AG04449 (cell line): Measurements from ENCODE around the gene CEND1.
A peak's percentile ranks its signal among the peaks of the same experiment; 100 is the strongest.

Source experiments
- CTCF ChIA-PET: fragments of 350-600 bp; formaldehyde crosslinking; extraction: SDS; loops from one replicate; lab custom pipeline; 2021; ENCODE audit warnings: antibody characterized with exemption; lab: Yijun Ruan, JAX
- POLR2A ChIA-PET: fragments of 400-600, 350-600 bp; formaldehyde crosslinking; extraction: SDS; loops from one replicate; lab custom pipeline; 2020; ENCODE audit warnings: antibody characterized with exemption, inconsistent platforms; lab: Yijun Ruan, JAX
- DNase-seq: peaks from one replicate; pipeline ENCODE4 v3.0.0-alpha.2; 2010; ENCODE audit warnings: low read depth, low spot score
- H3K4me3 ChIP-seq: 2 replicates; pipeline ENCODE4 v1.5.1; 2011; ENCODE audit warnings: low read depth, mild to moderate bottlenecking, control low read depth, low read length
- TF ChIP-seq, protein P1 (sequence below): IDR thresholded peaks from one replicate; pipeline ENCODE4 v1.5.1; 2011; ENCODE audit warnings: mild to moderate bottlenecking, moderate library complexity, low read length, control low read depth, inconsistent platforms; ENCODE audit not compliant: insufficient read depth; ENCODE audit errors: missing control alignments

Gene CEND1

DNA sequence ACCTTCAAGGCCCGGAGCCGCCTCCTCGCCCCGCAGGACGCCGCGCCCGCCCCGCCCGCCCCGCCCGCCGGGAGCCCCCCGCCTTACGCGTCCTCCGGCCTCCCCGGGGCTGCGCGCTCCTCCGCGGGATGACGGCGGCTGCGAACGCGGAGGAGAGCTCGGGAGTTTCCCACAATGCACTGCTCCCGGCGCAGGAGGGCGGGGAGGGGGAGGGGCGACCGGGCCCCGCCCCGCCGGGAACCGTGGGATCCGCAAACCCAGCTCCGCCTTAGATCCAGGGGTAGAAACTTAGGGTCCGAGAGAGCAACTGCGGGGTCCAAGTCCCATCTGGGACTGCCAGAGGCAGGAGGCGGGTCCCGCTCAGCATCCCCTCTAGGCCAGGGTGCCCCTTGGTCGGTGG, at the start of gene CEND1:
CEND1 (minus strand) TSS at position 148 of the 400 bp plus-strand sequence. CDS start 1,514 bp downstream, outside the sequence.
- TF ChIP-seq, protein P1, sequence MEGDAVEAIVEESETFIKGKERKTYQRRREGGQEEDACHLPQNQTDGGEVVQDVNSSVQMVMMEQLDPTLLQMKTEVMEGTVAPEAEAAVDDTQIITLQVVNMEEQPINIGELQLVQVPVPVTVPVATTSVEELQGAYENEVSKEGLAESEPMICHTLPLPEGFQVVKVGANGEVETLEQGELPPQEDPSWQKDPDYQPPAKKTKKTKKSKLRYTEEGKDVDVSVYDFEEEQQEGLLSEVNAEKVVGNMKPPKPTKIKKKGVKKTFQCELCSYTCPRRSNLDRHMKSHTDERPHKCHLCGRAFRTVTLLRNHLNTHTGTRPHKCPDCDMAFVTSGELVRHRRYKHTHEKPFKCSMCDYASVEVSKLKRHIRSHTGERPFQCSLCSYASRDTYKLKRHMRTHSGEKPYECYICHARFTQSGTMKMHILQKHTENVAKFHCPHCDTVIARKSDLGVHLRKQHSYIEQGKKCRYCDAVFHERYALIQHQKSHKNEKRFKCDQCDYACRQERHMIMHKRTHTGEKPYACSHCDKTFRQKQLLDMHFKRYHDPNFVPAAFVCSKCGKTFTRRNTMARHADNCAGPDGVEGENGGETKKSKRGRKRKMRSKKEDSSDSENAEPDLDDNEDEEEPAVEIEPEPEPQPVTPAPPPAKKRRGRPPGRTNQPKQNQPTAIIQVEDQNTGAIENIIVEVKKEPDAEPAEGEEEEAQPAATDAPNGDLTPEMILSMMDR = no peak
- peak within 1 kb of the TSS; percentile 51 for H3K4me3 ChIP-seq
- ChIA-PET POLR2A (interaction anchor here (0.5 to 0.9 kb wide), 3 partner anchors 13 to 33 kb away, joined by 3 to 4 read pairs (median 4); no protein-coding TSS in a partner anchor), CTCF (no interaction called here)
- no peak for DNase-seq

DNA sequence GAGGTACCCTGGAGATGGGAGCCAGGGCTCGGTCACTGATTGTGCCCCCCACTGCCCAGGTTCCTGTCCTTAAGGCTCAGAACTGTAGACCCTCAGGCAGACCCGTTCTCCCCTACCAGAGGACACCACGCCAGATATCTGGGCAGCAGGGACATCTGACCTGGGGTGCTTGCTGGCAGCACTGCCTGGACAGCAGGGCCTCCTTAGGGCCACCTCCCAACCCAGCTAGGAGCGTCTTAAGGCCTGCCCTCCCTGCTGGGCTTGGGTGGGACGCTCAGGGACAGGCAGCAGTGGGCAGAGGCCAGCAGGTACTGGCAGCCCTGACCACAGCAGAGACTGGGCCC, 49.4 kb upstream of the CEND1 start:
- TF ChIP-seq, protein P1 = no peak

DNA sequence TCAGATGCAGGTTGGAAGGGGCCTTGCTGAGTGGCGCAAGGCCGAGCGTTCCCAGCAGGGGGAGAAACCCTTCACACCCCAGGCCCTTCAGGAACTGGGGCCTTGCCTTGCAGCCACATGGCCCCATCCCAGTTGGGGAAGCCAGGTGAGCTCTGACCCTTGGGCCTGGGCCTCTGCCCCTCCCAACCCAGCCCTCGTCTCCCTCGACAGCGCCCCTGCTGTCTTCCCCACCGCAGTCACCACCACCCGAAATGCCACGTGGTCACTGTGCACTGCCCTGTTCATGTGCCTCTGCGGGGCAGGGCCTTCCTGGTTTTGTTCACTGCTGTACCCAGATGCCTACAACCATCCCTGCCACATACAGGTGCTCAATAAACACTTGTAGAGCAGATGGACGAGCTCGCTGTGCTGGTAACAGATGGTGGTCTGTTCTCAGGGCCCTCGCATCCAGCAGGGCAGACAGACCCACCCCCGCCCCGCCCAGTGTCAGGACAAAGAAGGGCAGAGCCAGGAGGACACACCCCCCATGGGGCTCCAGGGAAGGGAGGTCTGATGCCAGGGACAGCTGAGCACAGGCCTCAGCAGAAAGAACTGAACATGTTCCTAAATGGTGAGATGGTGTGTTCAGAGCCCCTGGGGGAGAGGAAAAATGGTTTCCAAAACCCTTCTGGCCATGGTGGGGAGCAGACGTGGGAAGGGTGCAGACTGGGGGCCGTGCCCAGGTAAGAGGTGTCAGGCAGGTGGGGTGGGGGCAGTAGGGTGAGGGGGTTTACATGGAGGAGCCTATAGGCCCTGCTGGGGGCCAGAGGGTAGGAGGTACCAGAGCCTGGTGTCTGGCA, 48.8 kb upstream of the CEND1 start:
- CTCF ChIA-PET = interaction anchor here (0.9 kb wide), 1 partner anchor 27 kb away, joined by 3 read pairs; no protein-coding TSS in a partner anchor
- DNase-seq = no peak
- POLR2A ChIA-PET = interaction anchor here (0.7 to 2.9 kb wide), 2 partner anchors 19 to 20 kb away, joined by 4 to 12 read pairs; partner anchors contain the start of gene PNPLA2
- no peak overlapping the region; the same call in 1 of the 2 replicates for H3K4me3 ChIP-seq
- TF ChIP-seq, protein P1 = peak; percentile 42

More for the DNA sequence above, 49.4 kb upstream of the CEND1 start:
- DNase-seq = no peak
- ChIA-PET CTCF (interaction anchor here (1.8 kb wide), 1 partner anchor 8 kb away, joined by 7 read pairs; no protein-coding TSS in a partner anchor), POLR2A (interaction anchor here (2.9 kb wide), 1 partner anchor 20 kb away, joined by 12 read pairs; the partner anchor contains the start of gene PNPLA2)
- H3K4me3 ChIP-seq = no peak overlapping the region

DNA sequence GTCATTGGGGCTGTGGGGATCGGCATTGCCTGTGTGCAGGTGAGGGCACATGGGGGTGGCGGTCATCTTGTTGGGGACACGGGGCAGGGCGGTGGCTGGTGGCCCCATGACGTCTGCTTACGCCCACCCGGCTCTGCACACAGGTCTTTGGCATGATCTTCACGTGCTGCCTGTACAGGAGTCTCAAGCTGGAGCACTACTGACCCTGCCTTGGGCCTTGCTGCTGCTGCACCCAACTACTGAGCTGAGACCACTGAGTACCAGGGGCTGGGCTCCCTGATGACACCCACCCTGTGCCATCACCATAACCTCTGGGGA, 48.1 kb upstream of the CEND1 start:
- TF ChIP-seq, protein P1 = no peak
- POLR2A ChIA-PET = interaction anchor here (0.7 kb wide), 1 partner anchor 19 kb away, joined by 4 read pairs; the partner anchor contains the start of gene PNPLA2
- CTCF ChIA-PET = interaction anchor here (0.9 kb wide), 1 partner anchor 26 kb away, joined by 3 read pairs; no protein-coding TSS in a partner anchor
- no peak for DNase-seq
- H3K4me3 ChIP-seq = no peak overlapping the region

DNA sequence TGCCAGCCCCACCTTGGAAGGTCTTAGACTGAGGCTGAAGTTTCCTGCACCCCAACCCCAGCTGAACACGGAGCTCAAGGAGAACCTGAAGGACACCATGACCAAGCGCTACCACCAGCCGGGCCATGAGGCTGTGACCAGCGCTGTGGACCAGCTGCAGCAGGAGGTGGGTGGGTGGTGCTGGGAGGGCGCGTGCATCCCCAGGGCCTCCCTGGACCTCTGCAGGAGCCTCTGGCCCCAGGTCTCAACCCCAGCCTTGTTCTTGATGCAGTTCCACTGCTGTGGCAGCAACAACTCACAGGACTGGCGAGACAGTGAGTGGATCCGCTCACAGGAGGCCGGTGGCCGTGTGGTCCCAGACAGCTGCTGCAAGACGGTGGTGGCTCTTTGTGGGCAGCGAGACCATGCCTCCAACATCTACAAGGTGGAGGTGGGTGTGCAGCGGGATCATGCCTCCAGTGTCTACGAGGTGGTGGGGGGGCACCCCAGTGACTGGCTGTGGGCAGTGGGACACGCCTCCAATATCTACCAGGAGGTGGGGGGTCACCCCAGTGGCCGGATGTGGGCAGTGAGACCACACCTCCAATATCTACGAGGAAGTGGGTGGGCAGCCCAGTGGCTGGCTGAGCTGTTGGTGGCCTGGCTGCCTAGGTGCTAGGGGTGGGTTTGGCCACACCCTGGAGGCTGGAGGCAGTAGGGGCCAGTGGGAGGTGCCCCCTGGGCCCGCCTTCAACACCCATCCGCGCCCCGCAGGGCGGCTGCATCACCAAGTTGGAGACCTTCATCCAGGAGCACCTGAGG, 47.5 kb upstream of the CEND1 start:
- POLR2A ChIA-PET = interaction anchor here (1.2 kb wide), 1 partner anchor 18 kb away, joined by 6 read pairs; the partner anchor contains the start of gene PNPLA2
- H3K4me3 ChIP-seq = no peak overlapping the region
- no peak for DNase-seq
- CTCF ChIA-PET = no interaction called here
- TF ChIP-seq, protein P1 = no peak
